K562 (cell line): ENCODE measurements around the gene DENND1A. TPM values are rescaled to one million over a fixed set of nuclear protein-coding genes. Genes with fewer than 3 reads are reported as not detected.
A peak's percentile ranks its signal among the peaks of the same experiment; 100 is the strongest.

Experiments used
- DDX20 ChIP-seq: fragments of 450-650 bp; IDR thresholded peaks from 2 replicates; pipeline ENCODE4 v1.6.1; 2016; ENCODE audit warnings: missing genetic modification characterization, low read depth, mild to moderate bottlenecking, missing compliant biosample characterization, moderate library complexity
- FIP1L1 ChIP-seq: fragments of 200-400 bp; formaldehyde crosslinking; IDR thresholded peaks from 2 replicates; pipeline ENCODE4 v1.6.1; 2018; ENCODE audit warnings: mild to moderate bottlenecking, low read depth, low read length; ENCODE audit not compliant: poor library complexity, severe bottlenecking
- LCOR ChIP-seq: sonication (generic); formaldehyde crosslinking; IDR thresholded peaks from 2 replicates; pipeline ENCODE4 v1.8.0; 2022; ENCODE audit warnings: mild to moderate bottlenecking, missing genetic modification reagents
- POLR3G ChIP-seq: IDR thresholded peaks from 2 replicates; pipeline ENCODE4 v1.6.1; 2011; ENCODE audit not compliant: insufficient read length, insufficient replicate concordance; ENCODE audit errors: extremely low read depth
- REST ChIP-seq, 2 experiments: fragments of 450-650 bp; formaldehyde crosslinking in 1 of 2; IDR thresholded peaks; 2 replicates each; pipeline versions ENCODE4 v1.4.0 to v1.6.1; 2014 to 2020; ENCODE audit warnings: mild to moderate bottlenecking in 2 of 2, borderline replicate concordance in 1 of 2, low read depth in 1 of 2
- ZHX1 ChIP-seq: fragments of 150-350 bp; conservative IDR thresholded peaks from 2 replicates; pipeline ENCODE4 v1.6.1; 2014; ENCODE audit warnings: low read length
- polyA plus RNA-seq, 8 experiments: library from polyadenylated mRNA; depleted of rRNA in 4 of 8; stranded (reverse) in 5 of 8; unstranded in 3 of 8; fragments of >200 nt; fragmentation: Nextera tagmentation in 2 of 8; fragmentation: Illumina TruSeq in 1 of 8; extraction: Ambion mirVana in 2 of 8; extraction: Trizol in 1 of 8; gene quantifications; 2 replicates each; pipeline versions ENCODE4 v1.2.1 to v1.2.3, GENCODE V29; 2011 to 2014; ENCODE audit warnings: inconsistent platforms in 1 of 8, missing spikeins in 1 of 8
- total RNA-seq, 7 experiments: library from RNA; depleted of rRNA in 6 of 7; stranded (reverse); fragments of >200 nt in 6 of 7; fragmentation: Illumina TruSeq in 2 of 7; extraction: Trizol in 2 of 7; gene quantifications; 2 replicates each; pipeline versions ENCODE4 v1.2.1 to v1.2.3, GENCODE V29; 2011 to 2021; ENCODE audit warnings: low replicate concordance in 1 of 7

The DENND1A gene
- total and polyA plus RNA-seq, 9 of the 15 experiments (the other 6 are each of a cell fraction or from before 2014, with no cell fraction given), result 7.6 to 29.5 (median 15.7) TPM

- TF ChIP-seq REST (IDR thresholded peaks at IDR 0.05; ENCODE audit: borderline replicate concordance), result peak; percentile 69
- TF ChIP-seq REST (CRISPR knock-in tag; IDR thresholded peaks at IDR 0.05; ENCODE audit: low read depth), result no peak
- no peak for TF ChIP-seq LCOR
- no peak for TF ChIP-seq POLR3G
- no peak for TF ChIP-seq ZHX1
- no peak for TF ChIP-seq FIP1L1
- TF ChIP-seq DDX20, result no peak
These were observed 379.9 kb downstream of the DENND1A start (continued) for GRCh38 chr9:123550012-123550411.
